Parathyroid adenoma (tissue), 2 donors: Measurements from ENCODE around the gene USP10.

Source experiments
- H2AFZ ChIP-seq: fragments of 300-600 bp; sonication (generic); one replicate; pipeline ENCODE4 v1.7.0; 2017; ENCODE audit warnings: antibody characterized with exemption, mild to moderate bottlenecking
- H3K27ac ChIP-seq: fragments of 300-600 bp; sonication (generic); one replicate; pipeline ENCODE4 v1.7.0; 2017
- H3K27me3 ChIP-seq: fragments of 300-600 bp; sonication (generic); one replicate; pipeline ENCODE4 v1.7.0; 2017; ENCODE audit warnings: low read length; ENCODE audit not compliant: control insufficient read depth, insufficient read depth
- H3K36me3 ChIP-seq: fragments of 300-600 bp; sonication (generic); one replicate; pipeline ENCODE4 v1.7.0; 2017; ENCODE audit warnings: low read length; ENCODE audit not compliant: control insufficient read depth, insufficient read depth
- H3K4me1 ChIP-seq: fragments of 300-600 bp; sonication (generic); one replicate; pipeline ENCODE4 v1.7.0; 2017; ENCODE audit warnings: control low read depth
- H3K4me2 ChIP-seq: fragments of 300-600 bp; sonication (generic); one replicate; pipeline ENCODE4 v1.7.0; 2017; ENCODE audit warnings: low read length
- H3K4me3 ChIP-seq: fragments of 300-600 bp; sonication (generic); one replicate; pipeline ENCODE4 v1.7.0; 2017; ENCODE audit warnings: low read depth, low read length
- H3K79me2 ChIP-seq: fragments of 300-600 bp; sonication (generic); one replicate; pipeline ENCODE4 v1.7.0; 2017; ENCODE audit warnings: control low read depth
- H3K9ac ChIP-seq: fragments of 300-600 bp; sonication (generic); one replicate; pipeline ENCODE4 v1.7.0; 2017; ENCODE audit warnings: mild to moderate bottlenecking
- H3K9me3 ChIP-seq: fragments of 300-600 bp; sonication (generic); one replicate; pipeline ENCODE4 v1.7.0; 2017; ENCODE audit warnings: low read length; ENCODE audit not compliant: control insufficient read depth
- CTCF ChIP-seq: fragments of 300-600 bp; sonication (generic); IDR thresholded peaks from one replicate; pipeline ENCODE4 v1.7.0; 2017; ENCODE audit warnings: antibody characterized with exemption, mild to moderate bottlenecking
- donor health status: primary hyperparathyroidism.

USP10 gene

GRCh38 chr16:84735849-84736586 lies 36.2 kb downstream of the USP10 start:
- Histone ChIP-seq H3K36me3 (no peaks in the 10 kb centered on the region), H3K4me2 (peak overlapping the region; percentile 36), H3K27me3 (no peaks in the 10 kb centered on the region), H3K4me1 (peaks cover 11% of the 10 kb centered on the region), H3K9me3 (no peaks in the 10 kb centered on the region), H3K9ac (no peak overlapping the region), H3K27ac (no peak overlapping the region), H3K4me3 (no peak overlapping the region), H3K79me2 (peaks cover 54% of the 10 kb centered on the region), H2AFZ (no peak overlapping the region)
- TF ChIP-seq CTCF = peak; percentile 25

GRCh38 chr16:84737192-84738011 lies 37.6 kb downstream of the USP10 start:
- no peaks in the 10 kb centered on the region for H3K9me3 ChIP-seq
- H3K27ac ChIP-seq = no peak overlapping the region
- H3K4me3 ChIP-seq = no peak overlapping the region
- H3K4me1 ChIP-seq = peaks cover 21% of the 10 kb centered on the region
- H3K79me2 ChIP-seq = peaks cover 57% of the 10 kb centered on the region
- H3K36me3 ChIP-seq = no peaks in the 10 kb centered on the region
- no peak for TF ChIP-seq CTCF
- no peak overlapping the region for H2AFZ ChIP-seq
- H3K27me3 ChIP-seq = no peaks in the 10 kb centered on the region
- H3K4me2 ChIP-seq = no peak overlapping the region
- H3K9ac ChIP-seq = no peak overlapping the region

GRCh38 chr16:84738255-84739038 lies 38.6 kb downstream of the USP10 start:
- H3K9me3 ChIP-seq = no peaks in the 10 kb centered on the region
- no peak overlapping the region for H2AFZ ChIP-seq
- H3K4me1 ChIP-seq = peaks cover 24% of the 10 kb centered on the region
- TF ChIP-seq CTCF = peak; percentile 92
- no peak overlapping the region for H3K9ac ChIP-seq
- H3K27me3 ChIP-seq = no peaks in the 10 kb centered on the region
- peak overlapping the region; percentile 18 for H3K4me2 ChIP-seq
- H3K4me3 ChIP-seq = no peak overlapping the region
- H3K27ac ChIP-seq = peak overlapping the region; percentile 6
- no peaks in the 10 kb centered on the region for H3K36me3 ChIP-seq
- peaks cover 51% of the 10 kb centered on the region for H3K79me2 ChIP-seq

GRCh38 chr16:84739349-84740124 lies 39.7 kb downstream of the USP10 start:
- no peak overlapping the region for H3K4me2 ChIP-seq
- H3K27ac ChIP-seq = no peak overlapping the region
- H2AFZ ChIP-seq = no peak overlapping the region
- TF ChIP-seq CTCF = no peak
- H3K27me3 ChIP-seq = no peaks in the 10 kb centered on the region
- no peaks in the 10 kb centered on the region for H3K9me3 ChIP-seq
- no peaks in the 10 kb centered on the region for H3K36me3 ChIP-seq
- H3K79me2 ChIP-seq = peaks cover 45% of the 10 kb centered on the region
- no peak overlapping the region for H3K4me3 ChIP-seq
- H3K4me1 ChIP-seq = peaks cover 24% of the 10 kb centered on the region
- H3K9ac ChIP-seq = no peak overlapping the region
